Bronchial epithelial cell (primary cell): ENCODE measurements around the gene NUDT22. TPM values are rescaled to one million over a fixed set of nuclear protein-coding genes. Genes with fewer than 3 reads are reported as not detected.

Experiments used
- DNase-seq: peaks from one replicate; pipeline ENCODE4 v3.0.0-alpha.2; 2010; ENCODE audit warnings: low read depth
- FAIRE-seq: peaks from 2 replicates; lab custom pipeline; 2011; peaks lifted over from hg19 to GRCh38; lab: Jason Lieb, UNC
- H3K27me3 ChIP-seq: 2 replicates; pipeline ENCODE4 v1.5.1; 2011; ENCODE audit warnings: low read length; ENCODE audit not compliant: control insufficient read depth, insufficient read depth
- H3K36me3 ChIP-seq: 2 replicates; pipeline ENCODE4 v1.5.1; 2011; ENCODE audit warnings: low read length; ENCODE audit not compliant: control insufficient read depth, insufficient read depth
- H3K4me3 ChIP-seq: 2 replicates; pipeline ENCODE4 v1.5.1; 2011; ENCODE audit warnings: mild to moderate bottlenecking, low read depth, low read length, control low read depth
- total RNA-seq: library from RNA; depleted of rRNA; stranded (reverse); fragments of >200 nt; gene quantifications from 2 replicates; pipeline ENCODE4 v1.2.1, GENCODE V29; 2014
- TF ChIP-seq, protein P1 (sequence below): IDR thresholded peaks from 2 replicates; pipeline ENCODE4 v1.5.1; 2011; ENCODE audit warnings: mild to moderate bottlenecking, moderate library complexity, low read length, control low read depth, inconsistent platforms; ENCODE audit not compliant: insufficient read depth, severe bottlenecking

NUDT22 gene
- total RNA-seq, 1 donor from 2014 or later: 57.9 TPM

DNA sequence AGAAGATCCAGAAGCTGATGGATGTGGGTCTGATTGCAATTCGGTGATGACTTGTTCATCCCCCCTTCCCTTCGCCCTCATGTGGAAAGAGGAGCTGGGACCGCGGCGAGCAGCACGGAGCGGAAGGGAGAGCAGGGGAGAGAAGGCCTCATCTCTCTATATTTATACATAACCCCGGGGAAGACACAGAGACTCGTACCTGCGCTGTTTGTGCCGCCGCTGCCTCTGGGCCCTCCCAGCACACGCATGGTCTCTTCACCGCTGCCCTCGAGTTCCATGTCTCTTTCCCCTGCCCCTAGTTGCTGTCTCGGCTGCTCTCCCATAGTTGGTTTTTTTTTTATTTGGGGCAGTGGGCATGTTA, 22.0 kb upstream of the NUDT22 start:
- Histone ChIP-seq H3K4me3 (no peak overlapping the region), H3K36me3 (peaks cover 40% of the 10 kb centered on the region), H3K27me3 (no peaks in the 10 kb centered on the region)
- FAIRE-seq: no peak
- DNase-seq: no peak
- TF ChIP-seq, protein P1, sequence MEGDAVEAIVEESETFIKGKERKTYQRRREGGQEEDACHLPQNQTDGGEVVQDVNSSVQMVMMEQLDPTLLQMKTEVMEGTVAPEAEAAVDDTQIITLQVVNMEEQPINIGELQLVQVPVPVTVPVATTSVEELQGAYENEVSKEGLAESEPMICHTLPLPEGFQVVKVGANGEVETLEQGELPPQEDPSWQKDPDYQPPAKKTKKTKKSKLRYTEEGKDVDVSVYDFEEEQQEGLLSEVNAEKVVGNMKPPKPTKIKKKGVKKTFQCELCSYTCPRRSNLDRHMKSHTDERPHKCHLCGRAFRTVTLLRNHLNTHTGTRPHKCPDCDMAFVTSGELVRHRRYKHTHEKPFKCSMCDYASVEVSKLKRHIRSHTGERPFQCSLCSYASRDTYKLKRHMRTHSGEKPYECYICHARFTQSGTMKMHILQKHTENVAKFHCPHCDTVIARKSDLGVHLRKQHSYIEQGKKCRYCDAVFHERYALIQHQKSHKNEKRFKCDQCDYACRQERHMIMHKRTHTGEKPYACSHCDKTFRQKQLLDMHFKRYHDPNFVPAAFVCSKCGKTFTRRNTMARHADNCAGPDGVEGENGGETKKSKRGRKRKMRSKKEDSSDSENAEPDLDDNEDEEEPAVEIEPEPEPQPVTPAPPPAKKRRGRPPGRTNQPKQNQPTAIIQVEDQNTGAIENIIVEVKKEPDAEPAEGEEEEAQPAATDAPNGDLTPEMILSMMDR: no peak

DNA sequence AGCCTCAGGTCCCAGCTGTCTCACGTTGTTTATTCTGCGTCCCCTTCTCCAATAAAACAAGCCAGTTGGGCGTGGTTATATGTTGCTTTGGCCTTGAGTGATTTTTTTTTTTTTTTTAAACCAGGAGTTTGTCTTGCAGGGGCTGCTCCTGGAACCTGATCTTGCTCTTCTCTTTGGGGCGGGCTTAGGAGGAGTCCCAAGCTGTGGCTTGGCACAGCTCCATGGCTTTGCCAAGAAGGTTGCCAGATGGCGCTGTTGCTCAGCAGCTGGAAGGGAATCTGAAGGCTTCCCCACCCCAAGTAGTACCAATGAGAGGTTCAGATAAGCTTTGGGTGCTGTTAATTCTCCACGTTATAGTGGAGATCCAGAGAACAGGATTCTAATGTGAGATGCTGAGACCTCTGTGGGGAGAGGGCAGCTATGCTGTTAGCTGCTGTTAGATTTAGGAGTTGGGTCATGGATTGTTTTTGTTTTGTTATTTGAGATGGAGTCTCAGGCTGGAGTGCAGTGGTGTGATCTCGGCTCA, 21.5 kb upstream of the NUDT22 start:
- DNase-seq: peak; percentile 88
- H3K4me3 ChIP-seq: no peak overlapping the region
- H3K27me3 ChIP-seq: no peaks in the 10 kb centered on the region
- TF ChIP-seq, protein P1: peak; percentile 89
- H3K36me3 ChIP-seq: peaks cover 40% of the 10 kb centered on the region
- FAIRE-seq: no peak

DNA sequence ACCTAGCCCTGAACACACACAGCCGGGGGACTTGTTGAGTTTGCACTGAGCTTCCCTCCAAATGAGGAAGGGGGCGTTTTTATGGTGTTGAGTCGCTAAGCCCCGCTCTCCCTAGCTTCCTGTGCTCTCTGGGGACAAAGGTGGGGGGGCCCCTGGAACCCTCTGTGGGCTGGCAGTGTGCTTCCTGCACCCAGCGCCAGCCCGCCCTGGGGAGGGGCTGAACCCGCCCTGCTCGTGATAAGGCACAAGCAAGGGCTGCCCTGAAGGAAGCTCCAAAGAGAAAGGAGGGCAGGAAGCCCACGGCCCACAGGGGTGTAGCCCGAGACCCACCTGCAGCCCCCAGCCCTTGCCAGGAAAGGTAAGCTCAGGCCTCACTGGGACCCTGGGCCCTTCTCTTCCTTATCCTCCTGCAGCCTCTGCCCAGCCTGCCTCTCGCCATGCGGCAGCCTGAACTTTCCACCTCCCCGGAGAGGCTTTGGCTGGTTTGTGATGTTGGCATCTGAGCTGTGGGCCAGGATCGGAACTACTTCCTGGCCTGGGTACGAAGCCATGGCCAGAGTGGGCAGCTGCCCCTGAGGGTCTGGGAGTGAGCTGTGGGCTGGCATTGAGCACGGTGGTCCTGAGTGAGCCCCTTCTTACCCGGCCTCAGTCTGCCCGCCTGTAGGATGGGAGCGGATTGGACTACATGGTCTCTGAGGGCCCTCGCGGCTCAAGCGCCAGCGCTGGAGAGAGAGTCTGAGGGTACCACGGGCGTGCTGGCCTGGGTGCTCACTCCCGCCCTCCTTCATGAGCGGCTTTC, 19.4 kb upstream of the NUDT22 start, which contains the start of gene FERMT3:
Gene FERMT3, plus strand, starts transcription at position 265 of the 799 bp plus-strand sequence. CDS start 644 bp downstream, outside the sequence.
- peaks cover 31% of the 10 kb centered on the region for H3K36me3 ChIP-seq
- no peaks in the 10 kb centered on the region for H3K27me3 ChIP-seq
- DNase-seq (no peak), FAIRE-seq (no peak)
- TF ChIP-seq, protein P1: no peak
- no peak within 1 kb of the TSS for H3K4me3 ChIP-seq

DNA sequence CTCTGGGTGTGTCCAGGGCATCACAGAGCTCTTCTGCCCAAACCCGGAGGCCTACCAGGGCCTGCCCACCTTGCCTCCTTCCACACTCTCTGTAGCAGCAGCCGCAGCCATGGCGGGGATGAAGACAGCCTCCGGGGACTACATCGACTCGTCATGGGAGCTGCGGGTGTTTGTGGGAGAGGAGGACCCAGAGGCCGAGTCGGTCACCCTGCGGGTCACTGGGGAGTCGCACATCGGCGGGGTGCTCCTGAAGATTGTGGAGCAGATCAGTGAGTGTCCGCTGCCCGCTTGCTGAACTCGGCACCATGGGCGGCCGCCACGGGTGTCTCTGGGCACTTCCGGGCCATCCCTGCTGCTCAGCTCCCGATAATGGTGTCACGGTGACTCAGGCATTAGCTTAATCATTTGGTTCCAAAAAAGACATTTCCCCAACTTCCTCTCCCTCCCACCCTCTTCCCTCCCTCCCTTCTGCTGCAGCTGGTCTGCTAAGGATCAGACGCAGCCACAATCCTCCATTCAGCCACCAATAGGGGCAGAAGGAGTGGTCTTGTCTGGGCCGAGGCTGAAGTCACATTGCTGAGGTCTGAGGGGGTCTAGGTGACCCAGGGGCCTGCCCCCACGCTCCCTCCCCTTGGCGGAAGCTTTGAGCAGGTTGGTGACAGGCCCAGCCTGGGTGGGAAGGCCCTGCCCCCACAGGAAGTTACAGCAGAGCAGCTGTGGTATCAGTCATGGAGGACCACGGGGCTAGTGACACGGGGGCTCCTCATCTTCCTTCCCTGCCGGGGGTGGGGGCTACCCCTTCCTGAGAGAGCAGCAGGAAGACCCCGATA, 18.6 kb upstream of the NUDT22 start:
- TF ChIP-seq, protein P1: no peak
- no peaks in the 10 kb centered on the region for H3K27me3 ChIP-seq
- no peak overlapping the region for H3K4me3 ChIP-seq
- peaks cover 30% of the 10 kb centered on the region for H3K36me3 ChIP-seq
- FAIRE-seq (no peak), DNase-seq (no peak)

DNA sequence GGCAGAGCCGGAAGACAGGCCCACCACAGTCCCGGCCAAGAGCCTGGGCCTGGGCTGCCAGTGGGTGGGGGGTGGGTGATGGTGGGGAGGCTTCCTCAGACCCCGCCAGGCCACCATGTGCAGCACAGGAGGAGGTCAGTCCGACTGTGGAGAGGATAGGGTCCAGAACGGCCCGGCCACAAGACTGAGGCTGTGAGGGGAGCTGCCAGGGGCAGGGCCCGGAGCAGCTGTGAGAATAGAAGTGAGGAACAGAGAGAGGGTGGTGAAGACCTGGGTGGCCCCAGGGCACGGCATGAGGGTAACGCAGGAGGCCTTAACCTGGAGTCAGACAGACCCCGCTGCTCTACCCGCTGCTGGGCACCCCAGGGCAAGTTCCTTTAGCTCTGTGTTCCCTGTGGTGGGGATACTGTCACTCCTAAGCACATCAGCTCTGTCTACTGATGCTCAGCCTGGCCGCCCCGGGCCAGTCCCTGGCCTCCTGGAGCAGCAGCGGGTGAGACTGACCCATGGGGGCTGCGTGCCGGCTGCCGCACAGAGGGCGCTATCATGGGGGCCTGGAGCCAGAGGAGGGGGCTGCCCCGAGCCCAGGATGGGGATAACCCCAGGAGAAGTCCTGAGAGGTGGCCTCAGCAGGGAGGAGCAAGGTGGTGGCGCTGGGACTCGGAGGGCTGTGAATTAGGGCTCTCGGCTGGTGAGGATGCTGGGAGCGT, 17.8 kb upstream of the NUDT22 start:
- TF ChIP-seq, protein P1: no peak
- no peak for DNase-seq
- H3K36me3 ChIP-seq: peaks cover 22% of the 10 kb centered on the region
- no peak overlapping the region for H3K4me3 ChIP-seq
- no peak for FAIRE-seq
- no peaks in the 10 kb centered on the region for H3K27me3 ChIP-seq
